HL-60/S4 treated with retinoic acid at 250 ng/mL for 4 days and 3 days (cell line): Measurements from ENCODE around the gene TMEM225B.
"Not testable (repeated sequence)": the region's sequence is repeated elsewhere in the genome, so short reads cannot be mapped to it uniquely, and the experiment has no call there.

Experiments used
- in situ Hi-C: fragments of 300-500 bp; cut with MboI; formaldehyde crosslinking; loops from 2 replicates; pipeline ENCODE4 v1.7.0; 2022; ENCODE audit warnings: low sequenced_read_pairs

TMEM225B gene

DNA sequence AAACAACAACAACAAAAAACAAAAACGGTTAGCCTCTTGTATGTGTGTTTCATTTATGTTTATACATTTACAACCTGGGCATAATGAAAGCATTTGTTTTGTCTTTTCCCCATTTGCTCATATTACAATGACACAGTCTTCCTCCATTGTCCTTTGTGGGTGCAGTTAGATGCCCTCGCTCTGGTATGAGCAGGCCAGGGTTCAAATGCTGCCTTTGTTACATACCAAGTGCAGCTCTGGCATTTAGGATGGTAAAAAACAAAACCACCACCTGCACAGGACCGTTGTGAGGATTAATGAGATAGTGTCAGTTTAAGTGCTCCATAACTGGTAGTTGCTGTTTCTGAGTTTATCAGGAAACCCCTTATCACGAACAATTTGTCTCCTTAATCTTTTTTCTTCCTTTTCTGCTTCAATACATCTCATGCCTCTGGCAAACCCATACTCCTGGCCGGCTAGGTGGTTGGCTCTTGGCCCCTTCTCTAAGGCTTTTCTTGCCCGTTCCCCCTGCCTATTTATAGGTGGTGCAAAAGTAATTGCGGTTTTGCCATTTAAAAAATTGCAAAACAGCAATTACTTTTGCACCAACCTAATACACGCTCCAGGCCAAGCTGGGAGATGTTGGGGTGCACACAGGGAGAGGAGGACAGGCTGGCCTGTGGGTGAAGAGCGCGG is 18.6 kb upstream of the TMEM225B start:
- in situ Hi-C loops, result no loop called here

- in situ Hi-C loops, result no loop called here
These were observed 17.9 kb upstream of the TMEM225B start for GRCh38 chr7:99579956-99580777.

DNA sequence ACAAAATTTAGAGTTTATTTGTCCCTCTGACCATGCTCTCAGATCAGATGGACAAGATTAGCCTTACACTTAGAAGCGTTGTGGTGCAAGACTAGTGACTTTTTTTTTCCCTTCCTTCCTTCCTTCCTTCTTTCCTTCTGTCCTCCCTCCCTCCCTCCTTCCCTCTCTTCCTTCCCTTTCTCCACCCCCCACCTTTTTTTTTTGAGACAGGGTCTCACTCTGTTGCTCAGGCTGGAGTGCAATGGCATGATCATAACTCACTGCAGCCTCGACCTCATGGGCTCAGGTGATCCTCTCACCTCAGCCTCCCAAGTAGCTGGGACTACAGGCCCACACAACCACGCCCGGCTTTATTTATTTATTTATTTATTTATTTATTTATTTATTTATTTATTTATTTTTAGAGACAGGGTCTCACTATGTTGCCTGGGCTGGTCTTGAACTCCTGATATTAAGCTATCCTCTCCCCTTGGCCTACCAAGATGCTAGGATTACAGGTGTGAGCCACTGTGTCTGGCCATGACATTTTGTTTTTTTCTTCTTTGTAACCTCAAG is 17.2 kb upstream of the TMEM225B start:
- in situ Hi-C loops, result not testable (repeated sequence)

GRCh38 chr7:99588868-99589267 is 9.2 kb upstream of the TMEM225B start:
- in situ Hi-C loops, result no loop called here

DNA sequence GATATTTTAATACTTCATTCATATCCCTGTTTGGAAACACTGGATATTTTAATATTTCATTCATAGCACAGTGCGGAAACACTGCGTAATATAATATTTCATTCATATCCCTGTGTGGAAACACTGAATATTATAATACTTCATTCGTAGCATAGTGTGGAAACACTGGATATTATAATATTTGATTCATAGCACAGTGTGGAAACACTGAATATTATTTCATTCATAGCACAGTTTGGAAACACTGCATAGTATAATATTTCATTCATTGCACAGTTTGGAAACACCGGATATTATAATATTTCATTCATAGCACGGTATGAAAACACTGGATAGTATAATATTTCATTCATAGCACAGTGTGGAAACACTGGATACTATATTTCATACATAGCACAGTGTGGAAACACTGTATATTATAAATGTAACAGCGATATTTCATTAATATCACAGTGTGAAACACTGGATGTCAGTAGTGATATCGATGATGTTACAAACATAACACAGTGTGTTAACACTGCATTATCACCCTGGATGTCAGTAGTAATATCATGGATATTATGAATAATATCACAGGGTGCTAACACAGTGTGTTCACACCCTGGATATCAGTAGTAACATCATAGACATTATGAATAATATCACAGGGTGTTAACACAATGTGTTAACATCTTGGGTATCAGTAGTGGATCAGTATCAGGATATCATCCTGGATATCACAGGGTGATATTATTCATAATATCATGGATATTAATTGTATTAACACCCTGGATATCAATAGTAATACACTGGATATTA is 2.9 kb upstream of the TMEM225B start:
- in situ Hi-C loops, result no loop called here

DNA sequence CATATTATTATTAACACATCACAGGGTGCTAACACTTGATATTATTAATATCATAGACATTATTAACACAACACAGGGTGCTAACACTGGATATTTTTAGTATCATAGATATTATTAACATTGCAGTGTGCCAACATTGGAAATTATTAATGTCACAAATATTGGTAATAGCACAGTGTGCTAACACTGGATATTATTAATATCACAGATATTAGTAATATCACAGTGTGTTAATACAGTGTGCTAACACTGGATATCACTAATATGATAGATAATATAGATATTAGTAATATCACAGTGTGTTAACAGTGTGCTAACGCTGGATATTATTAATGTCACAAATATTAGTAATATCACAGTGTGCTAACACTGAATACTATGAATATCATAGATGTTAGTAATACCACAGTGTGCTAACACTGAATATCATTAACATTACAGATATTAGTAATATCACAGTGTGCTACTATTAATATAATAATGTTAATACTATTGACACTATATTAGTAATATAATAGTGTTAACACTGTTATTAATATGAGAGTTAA is 1.6 kb upstream of the TMEM225B start:
- in situ Hi-C loops, result no loop called here

DNA sequence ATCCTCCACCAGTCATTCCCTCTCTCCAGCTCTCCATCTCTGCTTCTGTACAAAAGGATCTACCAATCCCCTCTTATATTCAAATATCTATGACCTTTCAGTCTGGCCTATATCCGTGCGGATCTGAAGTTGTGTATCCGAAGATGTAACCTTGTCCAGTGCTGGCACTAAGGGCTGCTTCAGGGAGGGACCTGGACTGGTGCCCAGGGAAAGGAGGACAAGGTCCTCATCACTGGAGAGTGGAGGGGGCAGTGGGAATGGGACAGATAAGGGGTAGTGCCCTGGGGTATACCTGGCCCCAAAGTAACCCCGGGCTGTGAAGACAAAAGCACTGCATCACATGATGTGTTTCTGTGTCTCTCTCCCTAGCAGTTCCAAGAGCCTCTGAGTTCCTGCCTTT is 1.8 kb downstream of the TMEM225B start:
- in situ Hi-C loops, result no loop called here

GRCh38 chr7:99601656-99602310 is 3.7 kb downstream of the TMEM225B start:
- in situ Hi-C loops, result no loop called here

DNA sequence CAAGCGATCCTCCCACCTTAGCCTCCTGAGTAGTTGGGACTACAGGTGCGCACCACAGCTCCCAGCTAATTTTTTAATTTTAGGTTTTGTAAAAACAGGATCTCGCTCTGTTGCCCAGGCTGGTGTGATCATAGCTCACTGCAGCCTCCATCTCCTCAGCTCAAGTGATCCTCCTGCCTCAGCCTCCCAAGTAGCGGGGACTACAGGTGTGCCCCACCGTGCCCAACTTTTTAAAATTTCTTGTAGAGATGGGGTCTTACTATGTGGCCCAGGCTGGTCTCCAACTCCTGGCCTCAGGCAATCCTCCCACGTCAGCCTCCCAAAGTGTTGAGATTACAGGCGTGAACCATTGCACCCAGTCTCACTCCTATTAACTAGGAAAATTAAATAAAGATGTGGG is 7.5 kb downstream of the TMEM225B start:
- in situ Hi-C loops, result no loop called here

DNA sequence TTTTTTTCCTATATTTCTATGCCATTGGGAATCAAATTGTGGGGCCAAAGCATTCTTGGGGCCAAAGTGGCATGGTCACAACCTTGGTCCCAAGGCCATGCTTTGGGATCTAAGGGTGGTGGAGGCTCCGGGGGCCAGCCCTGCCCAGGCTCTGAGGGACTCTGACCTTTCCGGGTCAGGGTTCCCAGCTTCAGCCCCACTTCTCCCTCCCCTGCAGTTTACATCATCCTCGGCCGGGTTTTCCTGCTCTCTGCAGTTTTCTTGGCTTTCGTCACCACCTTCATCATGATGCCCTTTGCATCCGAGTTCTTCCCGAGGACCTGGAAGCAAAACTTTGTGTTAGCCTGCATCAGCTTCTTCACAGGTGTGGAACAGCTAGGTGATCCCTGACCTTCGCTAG is 8.5 kb downstream of the TMEM225B start:
- in situ Hi-C loops, result no loop called here

DNA sequence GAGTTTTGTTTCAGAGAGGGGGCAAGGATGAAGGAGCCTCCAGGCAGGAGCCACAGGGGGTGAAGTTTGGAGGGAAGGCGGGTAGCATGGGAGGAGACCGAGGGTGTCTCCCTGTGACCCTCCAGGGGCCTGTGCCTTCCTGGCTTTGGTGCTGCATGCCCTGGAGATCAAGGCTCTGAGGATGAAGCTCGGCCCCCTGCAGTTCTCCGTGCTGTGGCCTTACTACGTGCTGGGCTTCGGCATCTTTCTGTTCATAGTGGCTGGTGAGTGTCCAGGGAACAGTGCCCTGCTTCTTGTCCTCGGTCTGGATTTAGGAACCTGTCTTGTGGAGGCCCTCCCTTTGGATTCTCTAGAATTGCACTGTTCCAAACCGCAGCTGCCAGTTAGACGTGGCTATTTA is 9.5 kb downstream of the TMEM225B start:
- in situ Hi-C loops, result no loop called here

DNA sequence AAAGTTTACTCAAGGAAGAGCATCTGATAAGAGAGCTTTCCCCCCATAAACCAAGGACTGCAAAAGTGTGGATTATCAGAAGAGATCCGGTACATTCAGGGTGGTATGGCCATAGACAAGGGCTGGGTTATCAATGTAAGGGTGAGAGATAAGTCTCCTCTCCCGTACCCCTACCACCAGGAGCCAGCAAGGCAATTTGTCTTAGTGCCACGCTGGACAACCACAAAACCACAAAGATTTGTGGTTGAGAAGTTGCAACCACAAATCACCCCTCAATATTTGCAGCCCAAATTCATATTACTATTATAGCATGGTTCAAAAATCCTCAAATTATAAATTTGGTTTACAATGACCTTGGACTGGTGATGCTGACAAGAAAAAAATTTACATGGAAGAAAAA is 16.4 kb downstream of the TMEM225B start:
- in situ Hi-C loops, result no loop called here

- in situ Hi-C loops, result no loop called here
These were observed 17.9 kb downstream of the TMEM225B start for GRCh38 chr7:99615989-99616358.

- in situ Hi-C loops, result no loop called here
These were observed 18.5 kb downstream of the TMEM225B start, which contains the start of gene ZSCAN25 for GRCh38 chr7:99616359-99617191. ZSCAN25 (plus strand) TSS chr7:99616946; CDS start chr7:99619607, 2,661 bp downstream.

- in situ Hi-C loops, result no loop called here
These were observed 19.2 kb downstream of the TMEM225B start for GRCh38 chr7:99617192-99617781.

DNA sequence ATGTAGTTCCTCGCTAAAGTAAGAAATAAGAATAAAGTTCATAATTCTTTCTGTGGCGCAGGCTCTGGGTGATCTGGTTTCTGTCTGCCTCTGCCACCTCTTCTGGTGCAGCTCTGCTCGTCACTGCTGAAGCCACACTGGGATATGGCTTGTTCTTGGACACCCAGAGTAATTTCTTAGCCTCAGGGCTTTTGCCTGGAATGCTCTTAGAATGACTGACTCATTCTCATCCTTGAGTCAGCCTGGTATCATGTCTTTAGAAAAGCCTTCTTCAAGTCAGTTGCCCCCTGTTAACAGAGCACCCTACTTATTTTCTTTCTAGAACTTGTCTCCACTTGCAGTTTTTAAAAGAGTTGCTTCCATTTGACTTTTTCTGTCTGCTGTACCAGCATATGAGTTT is 20.7 kb downstream of the TMEM225B start:
- in situ Hi-C loops, result no loop called here

DNA sequence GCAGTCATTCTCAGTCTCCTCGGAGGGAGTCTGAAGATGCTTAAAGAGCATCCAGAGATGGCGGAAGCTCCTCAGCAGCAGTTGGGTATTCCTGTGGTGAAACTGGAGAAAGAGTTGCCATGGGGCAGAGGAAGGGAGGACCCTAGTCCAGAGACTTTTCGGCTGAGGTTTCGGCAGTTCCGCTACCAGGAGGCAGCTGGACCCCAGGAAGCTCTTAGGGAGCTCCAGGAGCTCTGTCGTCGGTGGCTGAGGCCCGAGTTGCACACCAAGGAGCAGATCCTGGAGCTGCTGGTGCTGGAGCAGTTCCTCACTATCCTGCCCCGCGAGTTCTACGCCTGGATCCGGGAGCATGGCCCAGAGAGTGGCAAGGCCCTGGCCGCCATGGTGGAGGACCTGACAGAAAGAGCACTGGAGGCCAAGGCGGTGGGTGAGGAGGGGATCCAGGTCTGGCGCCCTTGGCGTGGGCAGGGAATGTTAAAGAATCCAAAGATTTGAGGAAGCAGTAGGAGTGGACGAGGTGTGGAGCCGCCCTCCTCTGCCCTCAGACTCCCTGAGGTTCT is 21.6 kb downstream of the TMEM225B start:
- in situ Hi-C loops, result no loop called here

- in situ Hi-C loops, result no loop called here
These were observed 23.2 kb downstream of the TMEM225B start for GRCh38 chr7:99621271-99621670.

DNA sequence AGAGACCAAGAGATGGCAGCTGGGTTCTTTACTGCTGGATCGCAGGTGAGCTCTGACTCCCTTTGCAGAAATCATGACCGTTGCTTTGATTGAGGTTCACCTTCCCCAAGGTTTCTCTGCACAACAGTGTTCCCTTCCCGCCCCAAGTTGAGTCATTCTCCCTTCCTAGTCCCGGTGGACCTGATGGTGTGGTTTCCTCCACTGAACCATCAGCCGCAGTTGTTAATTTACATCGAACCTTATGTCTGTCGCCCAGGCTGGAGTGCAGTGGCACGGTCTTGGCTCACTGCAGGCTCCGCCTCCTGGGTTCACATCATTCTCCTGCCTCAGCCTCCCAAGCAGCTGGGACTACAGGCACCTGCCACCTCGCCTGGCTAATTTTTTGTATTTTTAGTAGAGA is 24.5 kb downstream of the TMEM225B start:
- in situ Hi-C loops, result no loop called here
